HepG2 (cell line): Measurements from ENCODE around the gene NOTUM. TPM values are rescaled to one million over a fixed set of nuclear protein-coding genes. Genes with fewer than 3 reads are reported as not detected.
A peak's percentile ranks its signal among the peaks of the same experiment; 100 is the strongest.

ENCODE experiments used
- DBP ChIP-seq: sonication (generic); formaldehyde crosslinking; IDR thresholded peaks from 2 replicates; pipeline ENCODE4 v1.4.0; 2020; ENCODE audit warnings: missing genetic modification reagents; ENCODE audit errors: not compliant biosample characterization
- DMAP1 ChIP-seq: IDR thresholded peaks from 2 replicates; pipeline ENCODE4 v1.6.1; 2016
- KMT2A ChIP-seq: sonication (generic); formaldehyde crosslinking; IDR thresholded peaks from 2 replicates; pipeline ENCODE4 v1.4.0; 2020; ENCODE audit warnings: missing genetic modification reagents
- PRDM4 ChIP-seq: sonication (generic); formaldehyde crosslinking; IDR thresholded peaks from 2 replicates; pipeline ENCODE4 v1.9.0; 2021; ENCODE audit warnings: missing genetic modification reagents, borderline replicate concordance
- REST ChIP-seq, 2 experiments: IDR thresholded peaks; 2 replicates each; pipeline ENCODE4 v1.6.1; 2011 to 2012; ENCODE audit warnings: low read length in 2 of 2, borderline replicate concordance in 1 of 2, low read depth in 1 of 2, mild to moderate bottlenecking in 1 of 2, moderate library complexity in 1 of 2
- SMYD3 ChIP-seq: sonication (generic); formaldehyde crosslinking; IDR thresholded peaks from 2 replicates; pipeline ENCODE4 v1.8.1; 2023; ENCODE audit warnings: mild to moderate bottlenecking, missing genetic modification reagents
- SOX13 ChIP-seq, 3 experiments: fragments of 450-650 bp in 1 of 3; sonication (generic) in 1 of 3; formaldehyde crosslinking in 1 of 3; IDR thresholded peaks in 2 of 3; conservative IDR thresholded peaks in 1 of 3; 2 replicates each; pipeline versions ENCODE4 v1.5.0 to v1.6.1; 2016 to 2020; ENCODE audit warnings: antibody characterized with exemption in 1 of 3, mild to moderate bottlenecking in 1 of 3, missing compliant biosample characterization in 1 of 3, missing genetic modification reagents in 1 of 3, moderate library complexity in 1 of 3
- U2AF1 ChIP-seq: fragments of 200-400 bp; formaldehyde crosslinking; optimal IDR thresholded peaks from 2 replicates; pipeline ENCODE3; 2017; ENCODE audit warnings: mild to moderate bottlenecking, low read depth, low read length
- U2AF2 ChIP-seq: fragments of 200-400 bp; formaldehyde crosslinking; IDR thresholded peaks from 2 replicates; pipeline ENCODE4 v1.6.1; 2017; ENCODE audit warnings: low read depth, mild to moderate bottlenecking, low read length
- ZFP36L2 ChIP-seq: sonication (generic); formaldehyde crosslinking; IDR thresholded peaks from 2 replicates; pipeline ENCODE4 v1.4.0; 2020; ENCODE audit warnings: missing genetic modification reagents
- ZHX2 ChIP-seq, 2 experiments: sonication (generic) in 1 of 2; formaldehyde crosslinking in 1 of 2; IDR thresholded peaks; 2 replicates each; pipeline versions ENCODE4 v1.6.1 to v1.9.0; 2014 to 2022; ENCODE audit warnings: antibody characterized with exemption in 1 of 2, borderline replicate concordance in 1 of 2, inconsistent platforms in 1 of 2, low read depth in 1 of 2, missing genetic modification reagents in 1 of 2
- ZNF136 ChIP-seq: sonication (generic); formaldehyde crosslinking; IDR thresholded peaks from 2 replicates; pipeline ENCODE4 v1.8.1; 2022; ENCODE audit warnings: low read depth, mild to moderate bottlenecking, moderate library complexity, missing genetic modification reagents
- ZNF3 ChIP-seq: IDR thresholded peaks from 2 replicates; pipeline ENCODE4 v1.7.0; 2017; ENCODE audit warnings: inconsistent platforms
- polyA plus RNA-seq, 8 experiments: library from polyadenylated mRNA; depleted of rRNA in 3 of 8; stranded (reverse) in 7 of 8; unstranded in 1 of 8; fragments of >200 nt; fragmentation: Illumina TruSeq in 4 of 8; extraction: Trizol in 4 of 8; gene quantifications; 2 replicates each; pipeline versions ENCODE4 v1.2.1 to v1.2.3, GENCODE V29; 2011 to 2016; ENCODE audit warnings: low read depth in 4 of 8, missing spikeins in 1 of 8, mixed read lengths in 1 of 8; ENCODE audit not compliant: insufficient read depth in 1 of 8
- total RNA-seq, 5 experiments: library from RNA; depleted of rRNA; stranded (reverse); fragments of >200 nt; fragmentation: Illumina TruSeq; extraction: Trizol; gene quantifications; 2 replicates each; pipeline ENCODE4 v1.2.3, GENCODE V29; 2016; ENCODE audit warnings: low read depth in 1 of 5

The NOTUM gene
- total and polyA plus RNA-seq, 2 of the 13 experiments (the other 11 are each of a cell fraction or from before 2014, with no cell fraction given): 150 to 160 TPM

- TF ChIP-seq REST (IDR thresholded peaks at IDR 0.05; ENCODE audit: borderline replicate concordance in 1 of 2, low read depth in 1 of 2, low read length in 2 of 2): no peak
- no peak for TF ChIP-seq ZHX2 (IDR thresholded peaks at IDR 0.05; ENCODE audit: low read depth)
- no peak for TF ChIP-seq ZHX2 (CRISPR knock-in tag; IDR thresholded peaks at IDR 0.05; ENCODE audit: borderline replicate concordance)
- TF ChIP-seq U2AF1: no peak
- TF ChIP-seq KMT2A: peak; percentile 22; the same call in 1 of the 2 replicates
- no peak for TF ChIP-seq ZFP36L2 (CRISPR knock-in tag)
- 0 out of 2 replicates have a peak, but pooled peaks have one; percentile 4 for TF ChIP-seq ZNF3 (CRISPR knock-in tag)
- peak; percentile 94 for TF ChIP-seq SMYD3 (CRISPR knock-in tag)
- 0 out of 2 replicates have a peak, but pooled peaks have one; percentile 58 for TF ChIP-seq ZNF136 (CRISPR knock-in tag)
- no peak for TF ChIP-seq SOX13 (IDR thresholded peaks at IDR 0.05)
- no peak; a peak in 1 of 4 replicates for TF ChIP-seq SOX13 (CRISPR knock-in tag; conservative IDR thresholded peaks at IDR 0.05 in 1 of 2, IDR thresholded peaks at IDR 0.05 in 1 of 2)
- TF ChIP-seq DMAP1 (CRISPR knock-in tag): no peak; the same call in 1 of the 2 replicates
- TF ChIP-seq U2AF2: no peak
- TF ChIP-seq DBP (CRISPR knock-in tag): peak; percentile 21
- TF ChIP-seq PRDM4 (CRISPR knock-in tag): no peak
These were observed 33.0 kb upstream of the NOTUM start (continued) for GRCh38 chr17:81993729-81994592.
